ENCODE results near the gene PRR23E.

DNA sequence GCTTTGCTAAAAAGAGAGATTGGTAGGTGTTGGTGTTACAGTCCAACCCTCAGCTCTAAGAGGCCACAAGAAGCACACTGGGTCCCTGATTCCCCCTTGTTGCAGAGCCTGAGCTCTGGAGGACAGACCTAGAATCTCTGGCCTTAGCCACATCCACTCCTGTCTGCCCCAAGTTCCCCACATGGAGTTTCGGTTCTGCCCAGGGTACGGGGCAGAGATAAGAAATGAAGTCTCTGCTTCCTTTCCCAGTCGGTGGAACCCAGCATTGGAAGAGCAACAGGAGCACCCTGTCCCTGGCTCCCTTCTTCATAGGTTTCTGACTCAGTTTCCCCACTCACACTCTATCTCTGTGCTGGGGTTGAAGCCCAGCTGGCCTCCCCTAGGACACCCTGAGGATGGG lies 13.2 kb downstream of the PRR23E start:
- TF ChIP-seq, protein P1, sequence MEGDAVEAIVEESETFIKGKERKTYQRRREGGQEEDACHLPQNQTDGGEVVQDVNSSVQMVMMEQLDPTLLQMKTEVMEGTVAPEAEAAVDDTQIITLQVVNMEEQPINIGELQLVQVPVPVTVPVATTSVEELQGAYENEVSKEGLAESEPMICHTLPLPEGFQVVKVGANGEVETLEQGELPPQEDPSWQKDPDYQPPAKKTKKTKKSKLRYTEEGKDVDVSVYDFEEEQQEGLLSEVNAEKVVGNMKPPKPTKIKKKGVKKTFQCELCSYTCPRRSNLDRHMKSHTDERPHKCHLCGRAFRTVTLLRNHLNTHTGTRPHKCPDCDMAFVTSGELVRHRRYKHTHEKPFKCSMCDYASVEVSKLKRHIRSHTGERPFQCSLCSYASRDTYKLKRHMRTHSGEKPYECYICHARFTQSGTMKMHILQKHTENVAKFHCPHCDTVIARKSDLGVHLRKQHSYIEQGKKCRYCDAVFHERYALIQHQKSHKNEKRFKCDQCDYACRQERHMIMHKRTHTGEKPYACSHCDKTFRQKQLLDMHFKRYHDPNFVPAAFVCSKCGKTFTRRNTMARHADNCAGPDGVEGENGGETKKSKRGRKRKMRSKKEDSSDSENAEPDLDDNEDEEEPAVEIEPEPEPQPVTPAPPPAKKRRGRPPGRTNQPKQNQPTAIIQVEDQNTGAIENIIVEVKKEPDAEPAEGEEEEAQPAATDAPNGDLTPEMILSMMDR (IDR thresholded peaks at IDR 0.05): no peak
- no peak for TF ChIP-seq POLR2A (IDR thresholded peaks at IDR 0.05)
